Glutamatergic neuron (in vitro differentiated cells): ENCODE data around the gene SAE1. TPM values are rescaled to one million over a fixed set of nuclear protein-coding genes. Genes with fewer than 3 reads are reported as not detected.
A peak's percentile ranks its signal among the peaks of the same experiment; 100 is the strongest.

Experiments used
- DNase-seq: peaks from one replicate; pipeline ENCODE4 v3.0.0; 2022
- H3K27ac Mint-ChIP-seq: one replicate; pipeline ENCODE4 v1.8.0; 2020; ENCODE audit warnings: mild to moderate bottlenecking, mixed read lengths, inconsistent platforms; ENCODE audit not compliant: unreplicated experiment
- H3K27me3 Mint-ChIP-seq: one replicate; pipeline ENCODE4 v1.8.0; 2020; ENCODE audit warnings: mild to moderate bottlenecking, moderate library complexity, mixed read lengths, inconsistent platforms; ENCODE audit not compliant: unreplicated experiment
- H3K36me3 Mint-ChIP-seq: one replicate; pipeline ENCODE4 v1.8.0; 2020; ENCODE audit warnings: mild to moderate bottlenecking, mixed read lengths, inconsistent platforms; ENCODE audit not compliant: unreplicated experiment
- H3K4me1 Mint-ChIP-seq: one replicate; pipeline ENCODE4 v1.8.0; 2020; ENCODE audit warnings: mild to moderate bottlenecking, low read depth, mixed read lengths, inconsistent platforms; ENCODE audit not compliant: unreplicated experiment
- H3K4me3 Mint-ChIP-seq: one replicate; pipeline ENCODE4 v1.8.0; 2020; ENCODE audit warnings: mild to moderate bottlenecking, mixed read lengths, inconsistent platforms; ENCODE audit not compliant: unreplicated experiment
- H3K9me3 Mint-ChIP-seq: one replicate; pipeline ENCODE4 v1.8.0; 2020; ENCODE audit warnings: mild to moderate bottlenecking, moderate library complexity, mixed read lengths, inconsistent platforms; ENCODE audit not compliant: unreplicated experiment
- total RNA-seq: library from RNA; stranded (reverse); fragmentation: NEBNext Ultra II Directional; extraction: Animal tissue kit (Norgen Biotek cat#: 25700); gene quantifications from one replicate; pipeline ENCODE4 v1.2.1, GENCODE V29; 2021; ENCODE audit not compliant: unreplicated experiment
- TF ChIP-seq, protein P1 (sequence below): fragments of 200-600 bp; sonication (generic); IDR thresholded peaks from one replicate; pipeline ENCODE4 v1.5.0; 2021; ENCODE audit not compliant: partially characterized antibody, unreplicated experiment

SAE1 gene
- total RNA-seq, 1 donor from 2014 or later = 79.9 TPM

GRCh38 chr19:47221080-47221841, 90.6 kb downstream of the SAE1 start:
- TF ChIP-seq, protein P1, sequence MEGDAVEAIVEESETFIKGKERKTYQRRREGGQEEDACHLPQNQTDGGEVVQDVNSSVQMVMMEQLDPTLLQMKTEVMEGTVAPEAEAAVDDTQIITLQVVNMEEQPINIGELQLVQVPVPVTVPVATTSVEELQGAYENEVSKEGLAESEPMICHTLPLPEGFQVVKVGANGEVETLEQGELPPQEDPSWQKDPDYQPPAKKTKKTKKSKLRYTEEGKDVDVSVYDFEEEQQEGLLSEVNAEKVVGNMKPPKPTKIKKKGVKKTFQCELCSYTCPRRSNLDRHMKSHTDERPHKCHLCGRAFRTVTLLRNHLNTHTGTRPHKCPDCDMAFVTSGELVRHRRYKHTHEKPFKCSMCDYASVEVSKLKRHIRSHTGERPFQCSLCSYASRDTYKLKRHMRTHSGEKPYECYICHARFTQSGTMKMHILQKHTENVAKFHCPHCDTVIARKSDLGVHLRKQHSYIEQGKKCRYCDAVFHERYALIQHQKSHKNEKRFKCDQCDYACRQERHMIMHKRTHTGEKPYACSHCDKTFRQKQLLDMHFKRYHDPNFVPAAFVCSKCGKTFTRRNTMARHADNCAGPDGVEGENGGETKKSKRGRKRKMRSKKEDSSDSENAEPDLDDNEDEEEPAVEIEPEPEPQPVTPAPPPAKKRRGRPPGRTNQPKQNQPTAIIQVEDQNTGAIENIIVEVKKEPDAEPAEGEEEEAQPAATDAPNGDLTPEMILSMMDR = no peak
- Mint-ChIP-seq H3K36me3 (no peaks in the 10 kb centered on the region), H3K27me3 (peaks cover 9% of the 10 kb centered on the region), H3K27ac (peak overlapping the region; percentile 12), H3K9me3 (peaks cover 6% of the 10 kb centered on the region), H3K4me1 (peaks cover 21% of the 10 kb centered on the region), H3K4me3 (no peak overlapping the region)
- no peak for DNase-seq

GRCh38 chr19:47221890-47222289, 91.3 kb downstream of the SAE1 start:
- Mint-ChIP-seq H3K27me3 (peaks cover 9% of the 10 kb centered on the region), H3K4me3 (peak overlapping the region; percentile 25), H3K36me3 (no peaks in the 10 kb centered on the region), H3K9me3 (peaks cover 7% of the 10 kb centered on the region), H3K27ac (peak overlapping the region; percentile 79), H3K4me1 (peaks cover 21% of the 10 kb centered on the region)
- TF ChIP-seq, protein P1 = no peak
- peak; percentile 25 for DNase-seq

- peak; percentile 91 for DNase-seq
- Mint-ChIP-seq H3K27me3 (peaks cover 7% of the 10 kb centered on the region), H3K4me3 (peak overlapping the region; percentile 56), H3K9me3 (peaks cover 10% of the 10 kb centered on the region), H3K27ac (peak overlapping the region; percentile 95), H3K4me1 (peaks cover 12% of the 10 kb centered on the region), H3K36me3 (no peaks in the 10 kb centered on the region)
- TF ChIP-seq, protein P1 = peak; percentile 54
These were observed 95.3 kb downstream of the SAE1 start for GRCh38 chr19:47225746-47226425.

GRCh38 chr19:47226426-47227351, 96.1 kb downstream of the SAE1 start:
- Mint-ChIP-seq H3K36me3 (no peaks in the 10 kb centered on the region), H3K4me1 (peaks cover 14% of the 10 kb centered on the region), H3K9me3 (peaks cover 13% of the 10 kb centered on the region), H3K27ac (peak overlapping the region; percentile 97), H3K27me3 (peaks cover 11% of the 10 kb centered on the region), H3K4me3 (peak overlapping the region; percentile 88)
- peak; percentile 64 for DNase-seq
- TF ChIP-seq, protein P1 = no peak
